Stimulated activated CD4-positive, alpha-beta T cell treated with anti-CD3 and anti-CD28 coated beads, Interleukin-15, amount 100 ng/mL, for 1 hour (primary cell): ENCODE measurements around the gene ARMC7.
"Not testable (repeated sequence)": the region's sequence is repeated elsewhere in the genome, so short reads cannot be mapped to it uniquely, and the experiment has no call there.

Experiments
- DNase-seq, 2 donors: peaks; one replicate each; pipeline ENCODE4 v3.0.0-alpha.2; 2020; ENCODE audit warnings: low read depth in 1 of 2, low spot score in 1 of 2

Gene ARMC7

DNA sequence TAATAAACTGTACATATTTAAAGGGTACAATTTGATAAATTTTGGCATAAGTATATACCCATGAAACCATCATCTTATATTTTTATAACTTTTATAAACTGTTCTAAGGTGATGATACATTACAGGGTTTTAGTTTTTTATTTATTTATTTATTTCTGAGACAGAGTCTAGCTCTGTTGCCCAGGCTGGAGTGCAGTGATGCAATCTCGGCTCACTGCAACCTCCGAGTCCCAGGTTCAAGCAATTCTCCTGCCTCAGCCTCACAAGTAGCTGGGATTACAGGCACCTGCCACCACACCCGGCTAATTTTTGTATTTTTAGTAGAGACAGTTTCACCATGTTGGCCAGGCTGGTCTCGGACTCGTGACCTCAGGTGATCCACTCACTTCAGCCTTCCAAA, 18.2 kb downstream of the ARMC7 start:
- not testable (repeated sequence) for DNase-seq

DNA sequence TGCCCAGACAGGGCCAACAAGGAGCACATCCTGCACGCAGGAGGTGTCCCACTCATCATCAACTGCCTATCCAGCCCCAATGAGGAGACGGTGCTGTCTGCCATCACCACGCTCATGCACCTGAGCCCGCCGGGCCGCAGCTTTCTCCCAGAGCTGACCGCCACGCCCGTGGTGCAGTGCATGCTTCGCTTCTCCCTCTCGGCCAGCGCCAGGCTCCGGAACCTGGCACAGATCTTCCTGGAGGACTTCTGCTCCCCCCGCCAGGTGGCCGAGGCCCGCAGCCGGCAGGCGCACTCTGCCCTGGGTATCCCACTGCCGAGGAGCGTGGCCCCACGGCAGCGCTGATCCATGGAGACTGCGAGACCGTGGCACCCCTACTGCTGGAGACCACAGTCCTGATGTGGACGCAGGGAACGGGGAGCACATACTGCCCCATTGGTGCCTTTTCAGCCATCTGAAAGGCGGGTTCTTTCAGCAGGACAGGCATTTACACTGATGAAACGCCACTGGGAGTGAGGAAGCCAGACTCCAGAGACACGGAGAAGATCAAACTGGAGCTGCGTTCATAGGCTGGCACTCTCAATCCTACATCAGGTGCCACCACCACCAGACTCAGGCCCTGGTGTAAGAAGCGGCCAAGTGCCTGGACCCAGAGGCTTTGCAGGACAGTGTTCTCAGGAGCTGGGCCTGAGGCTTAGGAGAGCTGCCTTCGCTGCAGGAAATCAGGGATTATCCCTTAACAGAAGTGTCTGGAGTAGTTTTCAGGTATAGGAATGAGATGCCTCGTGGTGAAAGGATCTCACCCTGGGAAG, 19.1 kb downstream of the ARMC7 start:
- DNase-seq = no peak

DNA sequence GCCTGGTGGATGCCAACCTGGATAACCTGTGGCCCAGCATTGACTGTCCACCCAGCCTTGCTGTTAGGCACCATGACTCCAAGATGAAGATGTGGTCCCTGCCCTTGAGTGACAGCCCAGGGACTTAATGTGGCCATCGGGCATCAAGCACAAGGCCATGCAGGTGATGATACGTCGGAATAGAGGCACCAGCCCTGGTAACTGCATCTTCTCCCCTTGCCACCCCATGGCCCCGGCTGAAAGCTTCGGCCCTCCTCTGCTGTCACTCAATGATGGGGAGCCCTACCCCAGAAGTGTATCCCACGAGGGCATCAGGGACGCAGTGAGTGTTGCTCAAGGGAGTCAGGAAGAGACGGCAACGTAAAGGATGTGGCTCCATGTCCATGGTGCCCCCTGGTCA, 19.8 kb downstream of the ARMC7 start:
- no peak for DNase-seq

DNA sequence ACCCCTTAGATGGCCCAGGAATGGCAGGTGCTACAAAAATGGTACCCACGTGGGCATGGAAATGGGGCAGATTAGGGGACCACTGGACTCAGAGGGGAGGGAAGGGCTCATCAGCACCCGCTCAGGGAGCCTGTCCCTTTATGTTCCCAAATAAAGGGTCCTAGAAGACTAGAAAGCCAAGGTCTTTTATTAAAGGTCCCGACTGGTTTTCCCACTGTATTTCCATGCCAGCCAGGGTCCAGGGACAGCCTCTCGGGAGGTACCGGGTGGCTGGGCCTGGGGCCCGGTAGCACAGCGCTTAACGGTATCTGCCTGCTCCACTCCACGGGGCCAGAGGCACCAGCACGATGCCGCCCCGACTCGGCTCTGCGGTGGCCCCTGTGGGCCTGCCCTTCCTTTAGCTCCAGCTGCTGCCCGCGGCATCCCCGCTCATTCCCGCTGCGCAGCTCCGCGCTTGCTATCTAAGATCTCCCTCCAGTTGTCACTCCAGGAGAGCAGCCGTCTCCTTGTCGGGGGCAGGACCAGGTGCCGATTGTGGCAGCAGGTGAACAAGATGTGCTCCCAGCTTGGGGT, 20.4 kb downstream of the ARMC7 start:
- DNase-seq = no peak

DNA sequence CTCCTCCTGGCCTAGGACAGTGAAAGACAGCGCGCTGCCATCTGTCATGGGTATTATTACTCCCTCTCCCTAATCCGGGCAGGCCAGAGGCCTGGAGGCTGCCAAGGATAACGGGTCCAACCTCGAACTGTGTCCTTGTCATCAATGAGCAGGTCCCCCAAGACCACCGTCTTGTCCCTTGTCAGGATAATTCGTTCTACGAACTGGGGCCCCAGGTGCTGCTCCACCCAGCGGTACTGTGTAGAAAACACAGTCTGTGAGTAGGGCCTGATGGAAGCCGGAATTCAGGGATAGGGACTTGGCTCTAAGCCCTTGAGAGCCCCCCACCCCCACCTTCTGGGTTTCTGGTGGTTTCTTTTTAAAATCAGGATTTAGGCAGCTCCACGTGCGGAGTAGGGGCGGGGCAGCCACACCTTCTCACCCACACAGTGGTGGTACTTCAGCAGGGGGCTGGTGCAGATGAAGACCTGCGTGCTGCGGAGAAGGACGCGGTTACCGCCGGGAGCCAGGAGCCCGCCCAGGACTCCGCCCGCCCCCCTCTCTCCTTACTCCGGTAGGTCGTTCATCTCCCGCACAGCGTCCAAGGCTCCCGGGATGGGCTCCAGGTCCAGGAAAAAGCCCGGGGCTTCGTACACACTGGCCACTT, 21.0 kb downstream of the ARMC7 start:
- DNase-seq = peak in 1 of 2 donors; percentile 43

DNA sequence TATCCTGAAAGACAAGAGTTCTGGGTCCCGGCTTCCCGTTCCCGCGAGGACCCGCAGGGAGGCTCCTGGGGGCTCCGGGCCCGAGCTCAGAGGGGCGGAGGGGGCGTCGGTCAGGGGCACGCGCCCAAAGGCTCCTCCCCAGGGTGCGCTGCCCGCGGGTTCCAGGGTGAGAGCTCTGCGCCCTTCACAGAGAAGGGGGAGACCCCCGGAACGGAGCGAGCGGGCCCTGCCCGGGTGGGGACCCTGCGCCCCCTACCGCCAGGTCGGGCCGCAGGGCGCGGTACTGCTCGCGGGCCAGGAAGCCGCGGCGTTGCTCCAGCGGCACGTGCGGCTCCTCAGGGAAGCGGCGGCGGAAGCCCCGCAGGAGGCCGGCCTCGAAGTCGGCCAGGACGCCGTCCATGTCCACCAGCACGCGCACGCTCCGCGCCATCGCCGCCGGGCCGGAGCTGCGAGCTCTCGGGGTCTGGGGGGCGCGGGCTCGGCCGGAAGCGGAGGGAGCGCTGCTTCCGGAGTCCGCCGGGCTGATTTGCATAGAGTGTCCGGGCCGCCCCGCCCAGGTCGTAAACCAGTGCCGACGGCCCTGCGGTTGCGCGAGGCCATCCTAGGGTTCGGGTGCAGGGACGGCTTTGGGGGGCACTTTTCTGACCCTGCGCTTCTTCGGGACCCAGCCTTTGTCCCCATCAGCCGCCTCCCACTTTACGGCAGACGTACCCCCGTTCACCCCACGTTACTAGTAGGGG, 21.7 kb downstream of the ARMC7 start, which contains the start of gene NT5C:
Gene NT5C (minus strand): TSS at position 465 of the 740 bp plus-strand sequence. CDS start 35 bp downstream, at position 430.
- DNase-seq = peak in 1 of 2 donors; percentile 59

DNA sequence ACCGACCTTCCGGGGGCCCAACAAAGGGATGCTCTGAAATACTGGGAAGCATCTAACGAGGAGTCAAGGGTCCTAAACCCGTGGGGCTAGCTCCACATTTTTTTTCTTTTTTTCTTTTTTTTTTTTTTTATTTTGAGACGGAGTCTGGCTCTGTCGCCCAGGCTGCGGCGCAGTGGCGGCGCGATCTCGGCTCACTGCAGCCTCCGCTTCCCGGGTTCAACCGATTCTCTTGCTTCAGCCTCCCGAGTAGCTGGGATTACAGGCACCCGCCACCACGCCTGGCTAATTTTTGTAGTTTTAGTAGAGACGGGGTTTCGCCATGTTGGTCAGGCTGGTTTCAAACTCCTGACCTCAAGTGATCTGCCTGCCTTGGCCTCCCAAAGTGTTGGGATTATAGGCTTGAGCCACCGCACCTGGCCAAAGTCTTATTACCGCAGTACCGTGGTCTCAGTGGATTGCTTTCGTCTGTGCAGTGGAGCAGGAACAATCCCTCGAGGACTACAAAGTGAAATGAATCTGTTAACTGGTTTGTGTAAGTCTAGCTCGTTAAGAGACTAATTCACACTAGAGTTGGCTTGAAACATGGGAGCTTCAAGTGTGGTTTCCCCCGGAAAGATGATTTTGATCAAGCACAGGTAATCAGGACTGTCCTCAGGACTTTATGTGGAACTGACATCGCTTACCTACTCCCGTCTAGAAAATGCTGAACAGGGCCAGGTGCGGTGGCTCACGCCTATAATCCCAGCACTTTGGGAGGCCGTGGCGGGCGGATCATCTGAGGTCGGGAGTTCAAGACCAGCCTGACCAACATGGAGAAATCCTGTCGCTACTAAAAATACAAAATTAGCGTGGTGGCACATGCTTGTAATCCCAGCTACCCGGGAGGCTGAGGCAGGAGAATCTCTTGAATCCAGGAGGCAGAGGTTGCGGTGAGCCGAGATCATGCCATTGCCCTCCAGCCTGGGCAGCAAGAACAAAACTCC, 22.5 kb downstream of the ARMC7 start:
- DNase-seq = not testable (repeated sequence)

DNA sequence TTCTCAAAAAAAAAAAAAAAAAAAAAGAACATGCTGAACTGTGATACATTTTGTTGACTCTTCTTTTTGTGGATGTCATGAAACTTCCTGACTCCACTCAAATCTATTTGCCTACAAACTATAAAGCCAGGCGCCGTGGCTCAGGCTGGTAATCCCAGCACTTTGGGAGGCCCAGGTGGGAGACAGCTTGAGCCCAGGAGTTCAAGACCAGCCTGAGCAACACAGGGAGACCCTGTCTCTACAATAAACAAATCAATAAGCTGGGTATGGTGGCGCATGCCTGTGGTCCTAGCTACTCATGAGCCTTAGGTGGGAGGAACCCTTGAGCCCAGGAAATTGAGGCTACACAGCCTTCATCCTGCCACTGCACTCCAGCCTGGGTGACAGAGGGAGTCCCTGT, 23.2 kb downstream of the ARMC7 start:
- DNase-seq = no peak

DNA sequence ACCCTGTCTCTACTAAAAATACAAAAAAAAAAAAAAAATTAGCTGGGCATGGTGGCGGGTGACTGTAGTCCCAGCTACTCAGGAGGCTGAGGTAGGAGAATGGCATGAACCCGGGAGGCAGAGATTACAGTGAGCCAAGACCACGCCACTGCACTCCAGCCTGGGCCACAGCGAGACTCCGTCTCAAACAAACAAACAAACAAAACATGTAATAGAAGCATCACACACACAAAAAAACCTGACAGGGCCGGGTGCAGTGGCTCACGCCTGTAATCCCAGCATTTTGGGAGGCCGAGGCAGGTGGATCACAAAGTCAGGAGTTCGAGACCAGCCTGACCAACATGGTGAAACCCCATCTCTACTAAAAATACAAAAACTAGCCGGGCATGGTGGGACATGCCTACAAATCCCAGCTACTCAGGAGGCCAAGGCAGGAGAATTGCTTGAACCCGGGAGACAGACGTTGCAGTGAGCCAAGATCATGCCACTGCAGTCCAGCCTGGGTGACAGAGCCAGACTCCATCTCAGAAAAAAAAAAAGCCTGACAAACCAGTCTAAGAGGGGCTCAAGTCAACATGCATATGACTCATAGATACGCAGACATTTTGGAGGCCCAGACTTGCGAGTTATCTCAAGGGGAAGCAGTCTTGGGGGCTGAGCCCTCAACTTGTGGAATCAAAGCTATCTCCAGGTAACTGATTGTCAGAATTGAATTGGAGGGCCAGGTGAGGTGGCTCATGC, 24.0 kb downstream of the ARMC7 start:
- DNase-seq = not testable (repeated sequence)

DNA sequence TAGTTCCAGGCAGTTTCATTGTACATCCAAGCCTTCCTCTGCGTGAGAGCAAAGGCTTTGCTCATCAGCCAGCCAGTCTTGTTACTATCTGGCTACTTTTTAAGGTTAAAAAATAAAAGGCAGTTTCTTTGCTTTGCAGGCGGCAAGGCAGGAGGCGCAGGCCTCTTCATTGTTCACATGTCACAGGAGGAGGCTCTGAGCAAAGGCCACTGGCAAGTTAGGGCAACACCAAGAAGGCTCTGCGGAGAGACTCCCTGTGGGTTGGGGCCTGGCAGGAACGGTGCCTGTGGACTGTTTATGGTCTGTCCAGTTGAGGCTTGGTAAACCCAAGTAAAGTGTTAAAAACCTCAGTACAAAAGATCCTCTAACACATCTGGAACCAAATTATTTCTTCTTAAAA, 25.7 kb downstream of the ARMC7 start:
- no peak for DNase-seq

DNA sequence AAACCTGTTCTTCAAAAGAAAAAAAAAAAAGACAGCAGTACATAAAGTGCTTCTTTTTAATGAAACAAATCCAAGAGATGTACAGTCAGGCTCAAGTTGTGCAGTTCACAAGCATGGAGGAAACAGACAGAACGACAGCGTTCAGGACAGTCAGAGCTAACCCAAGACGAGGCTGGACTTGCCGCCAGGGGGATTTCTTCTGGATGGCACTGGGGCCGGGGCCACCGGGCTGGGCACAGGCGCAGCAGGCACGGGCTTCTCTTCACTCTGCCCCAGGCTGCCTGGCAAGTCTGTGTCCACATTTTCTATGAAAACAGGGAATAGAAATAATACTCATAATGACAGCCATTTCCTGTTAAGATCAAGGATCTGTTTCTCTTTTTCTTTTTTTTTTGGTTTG, 26.2 kb downstream of the ARMC7 start:
- no peak for DNase-seq

DNA sequence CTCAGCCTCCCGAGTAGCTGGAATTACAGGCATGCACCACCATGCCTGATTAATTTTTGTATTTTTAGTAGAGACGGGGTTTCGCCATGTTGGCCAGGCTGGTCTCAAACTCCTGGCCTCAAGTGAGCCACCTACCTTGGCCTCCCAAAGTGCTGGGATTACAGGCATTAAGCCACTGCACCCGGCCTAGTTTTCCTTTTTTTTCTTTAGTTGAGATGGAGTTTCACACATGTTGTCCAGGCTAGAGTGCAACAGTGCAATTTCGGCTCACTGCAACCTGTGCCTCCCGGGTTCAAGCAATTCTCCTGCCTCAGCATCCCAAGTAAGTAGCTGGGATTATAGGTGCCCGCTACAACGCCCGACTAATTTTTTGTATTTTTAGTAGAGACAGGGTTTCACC, 28.0 kb downstream of the ARMC7 start:
- DNase-seq = not testable (repeated sequence)

DNA sequence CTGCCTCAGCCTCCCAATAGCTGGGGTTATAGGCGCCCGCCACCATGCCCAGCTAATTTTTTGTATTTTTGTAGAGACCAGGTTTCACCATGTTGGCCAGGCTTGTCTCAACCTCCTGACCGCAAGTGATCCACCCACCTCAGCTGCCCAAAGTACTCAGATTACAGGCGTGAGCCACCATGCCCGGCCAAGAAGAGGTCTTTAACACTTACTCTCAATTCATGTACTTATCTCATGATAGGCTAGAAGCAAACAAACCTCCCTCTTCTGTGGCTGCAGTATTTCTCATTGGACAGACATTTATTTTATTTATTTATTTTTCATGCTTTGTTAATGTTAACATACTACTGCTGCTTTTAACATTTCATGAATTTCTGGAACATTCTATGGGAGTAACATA, 28.8 kb downstream of the ARMC7 start:
- no peak for DNase-seq

DNA sequence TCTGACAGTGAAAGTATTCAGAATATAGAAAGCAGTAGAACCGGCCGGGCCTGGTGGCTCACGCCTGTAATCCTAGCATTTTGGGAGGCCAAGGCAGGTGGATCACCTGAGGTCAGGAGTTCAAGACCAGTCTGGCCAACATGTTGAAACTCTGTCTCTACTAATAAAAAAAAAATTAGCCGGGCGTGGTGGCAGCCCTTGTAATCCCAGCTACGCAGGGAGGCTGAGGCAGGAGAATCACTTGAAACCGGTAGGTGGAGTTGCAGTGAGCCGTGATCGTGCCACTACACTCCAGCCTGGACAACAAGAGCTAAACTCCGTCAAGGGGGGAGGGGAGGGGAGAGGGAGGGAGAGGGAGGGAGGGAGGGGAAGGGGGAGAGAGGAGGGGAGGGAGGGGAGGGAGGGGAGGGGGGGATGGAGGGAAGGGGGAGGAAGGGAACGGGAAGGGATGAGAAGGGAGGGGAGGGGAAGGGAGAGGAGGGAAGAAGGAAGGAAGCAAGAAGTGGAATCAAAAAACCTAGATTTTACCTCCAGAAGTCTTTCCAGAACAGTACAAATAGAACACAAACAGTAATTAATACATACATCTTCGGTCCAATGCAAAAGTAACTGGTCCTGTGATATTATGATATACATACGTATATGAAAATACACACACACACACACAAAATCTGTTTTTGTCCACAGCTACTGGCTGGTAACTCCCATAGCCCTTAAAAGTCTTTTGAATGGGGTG, 32.6 kb downstream of the ARMC7 start:
- DNase-seq = no peak

DNA sequence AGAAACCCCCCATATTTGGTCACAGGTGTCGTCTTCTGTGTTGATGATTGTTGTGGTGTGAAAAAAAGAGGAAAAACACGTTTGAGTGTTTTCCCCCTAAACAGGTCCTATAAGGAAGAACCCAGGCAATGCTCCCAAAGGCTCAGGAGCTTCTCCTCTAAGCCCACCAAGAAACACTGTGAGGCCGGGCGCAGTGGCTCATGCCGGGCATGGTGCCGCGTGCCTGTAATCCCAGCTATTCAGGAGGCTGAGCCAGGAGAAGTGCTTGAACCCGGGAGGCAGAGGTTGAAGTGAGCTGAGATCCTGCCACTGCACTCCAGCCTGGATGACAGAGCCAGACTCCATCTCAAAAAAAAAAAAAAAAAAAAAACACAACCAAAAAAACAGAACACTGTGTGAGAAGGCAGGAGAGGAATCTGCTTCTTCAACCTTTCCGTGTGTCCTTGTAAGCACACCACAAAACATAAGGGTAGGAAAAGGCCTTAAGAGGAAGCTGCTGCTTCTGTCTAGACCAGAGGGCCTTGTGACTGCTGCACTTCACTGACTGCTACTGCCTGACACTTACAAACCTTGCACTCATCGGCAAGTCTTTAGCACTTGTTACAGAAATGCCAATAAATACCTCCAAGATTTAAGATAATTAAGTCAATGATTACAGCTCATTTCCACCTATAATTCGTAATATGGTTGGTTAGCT, 35.2 kb downstream of the ARMC7 start:
- DNase-seq = no peak

DNA sequence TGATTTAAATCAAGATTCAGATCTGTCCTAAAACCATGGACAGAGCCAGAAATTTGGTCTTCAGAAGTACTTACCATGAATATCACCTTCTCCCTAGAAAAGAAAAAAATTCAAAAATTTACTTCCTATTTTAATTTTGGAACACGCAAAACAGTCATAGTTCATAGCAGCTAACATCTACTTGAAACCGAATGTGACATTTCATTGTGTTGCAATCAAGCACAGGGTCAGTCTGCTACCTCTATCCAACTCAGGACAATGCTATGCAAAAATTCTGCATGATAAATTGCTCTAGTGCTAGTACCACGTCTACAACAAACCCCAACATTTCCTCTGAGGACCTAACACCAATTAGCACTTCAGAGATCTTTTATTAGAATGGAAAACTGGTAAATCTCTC, 36.8 kb downstream of the ARMC7 start:
- no peak for DNase-seq

DNA sequence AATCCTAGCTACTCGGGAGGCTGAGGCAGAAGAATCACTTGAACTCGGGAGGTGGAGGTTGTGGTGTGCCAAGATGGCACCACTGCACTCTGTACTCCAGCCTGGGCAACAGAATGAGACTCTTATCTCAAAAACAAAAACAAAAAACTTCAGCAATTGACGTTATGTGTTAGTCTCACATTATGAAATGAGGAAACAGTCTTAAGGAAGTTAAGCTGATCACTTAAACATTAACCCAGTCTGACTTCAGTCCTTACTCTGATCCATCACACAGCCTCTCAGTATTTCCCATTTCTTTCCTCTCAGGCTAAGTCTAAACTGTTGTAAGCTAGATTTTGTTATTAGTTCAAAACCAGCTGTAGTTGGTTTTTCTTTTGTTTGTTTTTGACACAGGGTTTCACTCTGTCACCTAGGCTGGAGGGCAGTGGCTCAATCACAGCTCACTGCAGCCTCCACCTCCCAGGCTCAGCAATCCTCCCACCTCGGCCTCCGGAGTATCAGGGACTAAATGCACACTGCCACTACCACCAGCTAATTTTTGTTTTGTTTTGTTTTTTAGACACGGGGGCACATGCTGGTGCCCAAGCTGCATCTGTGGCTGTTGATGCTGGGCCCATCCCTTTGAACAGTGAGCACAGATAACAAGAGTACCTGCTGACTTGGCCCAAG, 38.2 kb downstream of the ARMC7 start:
- no peak for DNase-seq

DNA sequence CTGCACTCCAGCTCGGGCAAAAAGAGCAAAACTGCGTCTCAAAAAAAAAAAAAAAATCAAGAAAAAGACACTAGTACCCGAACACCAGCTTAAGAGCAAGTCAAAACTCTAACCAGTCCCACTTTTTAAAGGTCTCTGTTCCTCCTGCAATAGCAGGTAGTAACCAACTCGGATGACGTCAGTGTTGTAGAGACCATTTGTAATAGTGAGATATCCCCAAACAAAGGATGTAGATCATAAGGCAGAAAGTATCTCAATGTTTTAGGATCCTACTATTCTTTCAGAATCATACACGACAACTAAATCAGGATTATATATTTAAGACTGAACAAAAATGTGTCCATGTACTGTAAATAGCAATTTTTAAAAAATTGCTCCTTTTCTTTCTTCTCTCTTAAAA, 42.2 kb downstream of the ARMC7 start:
- no peak for DNase-seq
